ENCODE results near the gene B4GALNT3.

DNA sequence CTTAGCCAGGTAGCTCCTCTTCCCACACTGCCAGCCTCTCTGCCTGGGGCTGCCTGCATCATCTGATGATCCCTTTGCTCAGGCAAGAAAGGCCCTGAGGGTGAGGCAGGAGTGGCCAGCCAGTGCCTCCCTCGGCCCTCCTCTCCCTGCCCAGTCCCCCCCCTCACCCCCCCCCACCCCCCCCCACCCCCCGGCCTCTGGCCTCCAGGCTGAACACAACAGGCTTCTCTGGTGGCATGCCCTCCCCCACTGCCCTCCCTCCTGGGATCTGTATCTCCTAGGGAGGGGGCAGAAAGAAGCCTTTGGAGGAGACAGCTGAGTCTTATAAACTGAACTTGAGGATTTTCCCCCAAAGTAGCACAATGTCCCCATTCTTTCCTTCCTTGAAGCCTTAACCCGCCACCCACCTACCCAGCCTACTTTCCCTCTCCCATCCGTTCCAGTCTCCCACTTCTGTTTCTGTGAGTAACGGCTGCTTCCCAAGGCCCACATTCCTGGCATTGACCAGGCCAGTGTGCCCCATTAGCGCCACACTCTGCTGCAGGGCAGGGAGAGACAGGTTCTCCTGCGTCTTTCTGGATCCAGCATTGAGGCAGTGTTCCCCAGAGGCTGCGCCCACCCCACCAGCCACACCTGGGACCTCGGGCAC lies 82.1 kb downstream of the B4GALNT3 start:
- TF ChIP-seq POLR2AphosphoS5 (IDR thresholded peaks at IDR 0.05; ENCODE audit: low read depth, low read length): no peak
- TF ChIP-seq TAF1 (IDR thresholded peaks at IDR 0.05; ENCODE audit: borderline replicate concordance, insufficient read depth, low read length): no peak
- no peak for TF ChIP-seq FOXP2 (optimal IDR thresholded peaks at IDR 0.05; ENCODE audit: borderline replicate concordance, extremely low read depth, extremely low read length, insufficient read depth)
- TF ChIP-seq, protein P1, sequence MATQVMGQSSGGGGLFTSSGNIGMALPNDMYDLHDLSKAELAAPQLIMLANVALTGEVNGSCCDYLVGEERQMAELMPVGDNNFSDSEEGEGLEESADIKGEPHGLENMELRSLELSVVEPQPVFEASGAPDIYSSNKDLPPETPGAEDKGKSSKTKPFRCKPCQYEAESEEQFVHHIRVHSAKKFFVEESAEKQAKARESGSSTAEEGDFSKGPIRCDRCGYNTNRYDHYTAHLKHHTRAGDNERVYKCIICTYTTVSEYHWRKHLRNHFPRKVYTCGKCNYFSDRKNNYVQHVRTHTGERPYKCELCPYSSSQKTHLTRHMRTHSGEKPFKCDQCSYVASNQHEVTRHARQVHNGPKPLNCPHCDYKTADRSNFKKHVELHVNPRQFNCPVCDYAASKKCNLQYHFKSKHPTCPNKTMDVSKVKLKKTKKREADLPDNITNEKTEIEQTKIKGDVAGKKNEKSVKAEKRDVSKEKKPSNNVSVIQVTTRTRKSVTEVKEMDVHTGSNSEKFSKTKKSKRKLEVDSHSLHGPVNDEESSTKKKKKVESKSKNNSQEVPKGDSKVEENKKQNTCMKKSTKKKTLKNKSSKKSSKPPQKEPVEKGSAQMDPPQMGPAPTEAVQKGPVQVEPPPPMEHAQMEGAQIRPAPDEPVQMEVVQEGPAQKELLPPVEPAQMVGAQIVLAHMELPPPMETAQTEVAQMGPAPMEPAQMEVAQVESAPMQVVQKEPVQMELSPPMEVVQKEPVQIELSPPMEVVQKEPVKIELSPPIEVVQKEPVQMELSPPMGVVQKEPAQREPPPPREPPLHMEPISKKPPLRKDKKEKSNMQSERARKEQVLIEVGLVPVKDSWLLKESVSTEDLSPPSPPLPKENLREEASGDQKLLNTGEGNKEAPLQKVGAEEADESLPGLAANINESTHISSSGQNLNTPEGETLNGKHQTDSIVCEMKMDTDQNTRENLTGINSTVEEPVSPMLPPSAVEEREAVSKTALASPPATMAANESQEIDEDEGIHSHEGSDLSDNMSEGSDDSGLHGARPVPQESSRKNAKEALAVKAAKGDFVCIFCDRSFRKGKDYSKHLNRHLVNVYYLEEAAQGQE (IDR thresholded peaks at IDR 0.05; ENCODE audit: insufficient read depth in 1 of 2, low read depth in 2 of 2, low read length in 2 of 2): no peak
- TF ChIP-seq SIN3A (IDR thresholded peaks at IDR 0.05; ENCODE audit: borderline replicate concordance, insufficient read depth, low read length): no peak

Measured in PFSK-1 (cell line).